GM10266 (cell line): ENCODE results near the gene UGT3A1.
A peak's percentile ranks its signal among the peaks of the same experiment; 100 is the strongest.
"Not testable (repeated sequence)": the region's sequence is repeated elsewhere in the genome, so short reads cannot be mapped to it uniquely, and the experiment has no call there.

Experiments used
- DNase-seq: peaks from one replicate; pipeline ENCODE4 v3.0.0; 2012; ENCODE audit errors: extremely low spot score
- TF ChIP-seq, protein P1 (sequence below): IDR thresholded peaks from 2 replicates; pipeline ENCODE4 v1.5.1; 2012; ENCODE audit warnings: mild to moderate bottlenecking, low read depth; ENCODE audit not compliant: control insufficient read depth, insufficient read depth; ENCODE audit errors: missing control alignments

Gene UGT3A1

GRCh38 chr5:35988529-35988928 lies 2.7 kb downstream of the UGT3A1 start:
- TF ChIP-seq, protein P1, sequence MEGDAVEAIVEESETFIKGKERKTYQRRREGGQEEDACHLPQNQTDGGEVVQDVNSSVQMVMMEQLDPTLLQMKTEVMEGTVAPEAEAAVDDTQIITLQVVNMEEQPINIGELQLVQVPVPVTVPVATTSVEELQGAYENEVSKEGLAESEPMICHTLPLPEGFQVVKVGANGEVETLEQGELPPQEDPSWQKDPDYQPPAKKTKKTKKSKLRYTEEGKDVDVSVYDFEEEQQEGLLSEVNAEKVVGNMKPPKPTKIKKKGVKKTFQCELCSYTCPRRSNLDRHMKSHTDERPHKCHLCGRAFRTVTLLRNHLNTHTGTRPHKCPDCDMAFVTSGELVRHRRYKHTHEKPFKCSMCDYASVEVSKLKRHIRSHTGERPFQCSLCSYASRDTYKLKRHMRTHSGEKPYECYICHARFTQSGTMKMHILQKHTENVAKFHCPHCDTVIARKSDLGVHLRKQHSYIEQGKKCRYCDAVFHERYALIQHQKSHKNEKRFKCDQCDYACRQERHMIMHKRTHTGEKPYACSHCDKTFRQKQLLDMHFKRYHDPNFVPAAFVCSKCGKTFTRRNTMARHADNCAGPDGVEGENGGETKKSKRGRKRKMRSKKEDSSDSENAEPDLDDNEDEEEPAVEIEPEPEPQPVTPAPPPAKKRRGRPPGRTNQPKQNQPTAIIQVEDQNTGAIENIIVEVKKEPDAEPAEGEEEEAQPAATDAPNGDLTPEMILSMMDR = no peak
- no peak for DNase-seq

DNA sequence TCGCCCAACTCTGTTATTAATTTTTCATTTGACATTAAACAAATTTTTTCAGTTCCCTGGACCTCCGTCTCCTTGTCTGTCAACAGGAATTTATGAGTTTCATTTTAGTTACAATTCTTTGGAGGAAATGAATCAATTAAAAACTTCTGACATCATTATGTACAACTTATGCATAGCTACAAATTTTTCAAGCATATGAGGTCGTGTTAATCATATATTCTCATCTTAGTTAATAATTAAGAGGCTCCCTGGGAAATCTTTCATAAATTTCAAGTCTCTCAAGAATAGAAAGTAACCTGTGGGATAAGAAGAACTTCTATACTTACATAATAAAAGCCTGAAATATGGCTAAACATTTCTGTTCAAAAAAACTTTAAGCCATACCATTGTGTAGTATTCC lies 3.4 kb downstream of the UGT3A1 start:
- TF ChIP-seq, protein P1 = no peak
- no peak for DNase-seq

GRCh38 chr5:35979715-35980114 lies 11.5 kb downstream of the UGT3A1 start:
- TF ChIP-seq, protein P1 = no peak
- no peak for DNase-seq

DNA sequence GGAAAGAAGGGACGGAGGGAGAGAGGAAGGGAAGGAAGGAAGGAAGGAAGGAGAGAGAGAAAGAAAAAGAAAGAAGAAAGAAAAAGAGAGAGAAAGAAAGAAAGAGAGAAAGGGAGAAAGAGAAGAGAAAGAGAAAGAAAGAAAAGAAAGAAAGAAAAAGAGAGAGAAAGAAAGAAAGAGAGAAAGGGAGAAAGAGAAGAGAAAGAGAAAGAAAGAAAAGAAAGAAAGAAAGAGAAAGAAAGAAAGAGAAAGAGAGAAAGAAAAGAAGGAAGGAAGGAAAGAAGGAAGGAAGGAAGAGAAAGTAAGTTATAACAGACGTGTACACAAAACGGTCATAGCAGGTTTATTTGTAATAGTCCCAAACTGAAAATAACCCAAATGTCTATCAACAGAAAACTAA lies 14.3 kb downstream of the UGT3A1 start:
- not testable (repeated sequence) for DNase-seq

DNA sequence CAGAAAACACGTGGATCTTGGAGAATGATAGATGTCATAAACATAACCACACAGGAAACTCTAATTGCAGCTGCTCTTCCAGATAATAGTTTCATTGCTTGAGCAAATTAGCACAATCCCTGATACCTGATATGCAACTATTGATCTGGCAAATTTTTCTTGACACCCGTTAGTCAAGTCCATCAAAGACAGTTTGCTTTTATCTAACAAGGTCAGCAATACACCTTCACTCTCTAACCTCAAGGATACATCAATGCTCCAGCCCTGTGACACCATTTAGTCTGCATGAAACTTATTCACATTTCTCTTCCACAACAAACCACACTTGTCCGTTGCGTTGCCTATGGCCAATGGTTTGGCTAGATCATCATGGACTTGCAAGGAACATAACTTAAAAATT lies 16.6 kb downstream of the UGT3A1 start:
- TF ChIP-seq, protein P1 = no peak
- no peak for DNase-seq

- TF ChIP-seq, protein P1 = no peak
- DNase-seq = no peak
Measured at GRCh38 chr5:35971878-35972210, 19.3 kb downstream of the UGT3A1 start.

GRCh38 chr5:35971186-35971877 lies 19.9 kb downstream of the UGT3A1 start:
- TF ChIP-seq, protein P1 = no peak
- no peak for DNase-seq

GRCh38 chr5:35963381-35963843 lies 27.8 kb downstream of the UGT3A1 start:
- TF ChIP-seq, protein P1 = peak; percentile 17
- DNase-seq = no peak
